ENCODE data around the gene SSBP3.

GRCh38 chr1:54421101-54421504 is 14.9 kb upstream of the SSBP3 start:
- TF ChIP-seq CTCF (IDR thresholded peaks at IDR 0.05) (no peak), POLR2A (IDR thresholded peaks at IDR 0.05) (no peak)
